CD4-positive, alpha-beta T cell treated with Interleukin-15 for 4 hours (primary cell): ENCODE data around the gene DBT.

Experiments
- DNase-seq: peaks from one replicate; pipeline ENCODE4 v3.0.0-alpha.2; 2020; ENCODE audit warnings: low spot score

Gene DBT

DNA sequence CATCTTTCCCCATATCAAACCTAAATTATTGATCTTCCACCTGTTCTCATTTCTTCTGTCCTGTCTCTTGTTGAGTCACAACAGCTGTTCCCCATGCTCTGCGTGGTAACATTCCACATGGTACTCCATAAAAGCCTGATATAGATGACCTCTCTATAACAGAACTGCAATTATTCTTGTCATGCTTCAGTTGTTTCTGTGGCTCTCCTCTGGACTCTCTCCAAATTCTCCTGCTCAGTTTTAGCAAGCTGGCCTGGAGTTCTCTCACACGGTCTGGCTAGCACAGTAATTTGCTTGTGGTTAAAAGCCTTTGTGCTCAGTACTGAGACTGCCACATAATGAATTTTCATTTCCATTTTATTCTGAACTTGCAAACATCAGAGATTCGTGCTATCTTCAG, 61.0 kb downstream of the DBT start:
- no peak for DNase-seq

DNA sequence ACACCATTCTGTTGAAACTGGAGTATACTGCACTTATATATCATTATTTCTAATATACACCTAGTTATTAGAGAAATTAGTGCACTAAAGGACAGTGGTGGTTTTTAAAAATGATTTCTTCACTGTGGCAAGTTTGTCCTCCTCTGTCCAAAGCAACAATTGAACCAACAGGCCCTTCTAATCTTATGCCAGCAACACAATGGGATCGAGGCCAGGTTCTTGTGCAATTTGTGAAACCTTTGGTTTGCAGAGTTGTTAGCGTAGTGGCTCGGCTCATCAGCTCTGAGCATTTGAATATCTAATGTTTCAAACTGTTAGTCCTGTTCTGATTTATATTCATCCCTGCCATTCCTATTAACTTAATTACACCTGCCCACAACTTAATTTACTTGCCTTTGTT, 61.7 kb downstream of the DBT start:
- DNase-seq: no peak

DNA sequence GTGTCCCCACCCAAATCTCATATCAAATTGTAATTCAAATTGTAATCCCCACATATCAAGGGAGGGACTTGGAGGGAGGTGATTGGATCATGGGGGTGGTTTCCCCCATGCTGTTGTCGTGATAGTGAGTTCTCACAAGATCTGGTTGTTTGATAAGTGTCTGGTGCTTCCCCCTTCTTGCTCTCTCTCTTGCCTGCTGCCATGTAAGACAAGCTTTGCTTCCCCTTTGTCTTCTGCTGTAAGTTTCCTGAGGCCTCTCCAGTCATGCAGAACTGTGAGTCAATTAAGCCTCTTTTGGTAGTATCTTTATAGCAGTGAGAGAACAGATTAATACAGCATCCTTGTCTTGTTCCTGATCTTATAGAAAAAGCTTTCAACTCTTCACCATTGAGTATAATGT, 65.1 kb downstream of the DBT start:
- DNase-seq: no peak

DNA sequence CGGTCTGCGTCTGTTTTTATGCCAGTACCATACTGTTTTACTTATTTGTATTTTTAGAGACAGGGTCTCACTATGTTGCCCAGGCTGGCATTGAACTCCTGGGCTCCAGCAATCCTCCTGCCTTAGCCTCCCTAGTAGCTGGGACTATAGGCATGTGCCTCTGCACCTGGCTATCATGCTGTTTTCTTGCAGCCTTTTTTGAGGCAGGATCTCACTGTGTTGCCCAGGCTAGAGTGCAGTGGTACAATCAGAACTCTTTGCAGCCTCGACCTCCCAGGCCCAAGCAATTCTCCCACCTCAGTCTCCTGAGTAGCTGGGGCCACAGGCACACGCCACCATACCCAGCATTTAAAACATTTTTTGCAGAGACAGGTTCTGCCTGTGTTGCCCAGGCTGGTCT, 66.3 kb downstream of the DBT start:
- DNase-seq: no peak

DNA sequence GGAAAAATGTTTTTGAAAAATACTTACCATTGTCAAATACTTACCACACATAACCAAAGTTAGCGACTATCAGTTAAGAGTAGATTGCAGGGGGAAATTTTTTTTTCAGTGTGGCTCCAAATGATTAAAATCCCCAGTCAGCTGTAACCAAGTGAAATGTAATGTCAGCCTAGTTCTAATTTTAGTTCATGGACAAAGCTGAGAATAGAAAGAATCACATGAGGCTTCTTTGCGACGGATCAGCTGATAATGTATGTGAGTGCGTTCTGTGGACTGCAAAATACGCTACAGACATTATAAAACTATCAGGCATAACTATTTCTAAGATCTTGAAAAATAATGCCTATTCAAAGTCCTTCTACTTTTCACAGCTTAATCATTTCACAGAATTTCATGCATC, 71.5 kb downstream of the DBT start, which contains the start of gene LRRC39:
Gene LRRC39, minus strand, starts transcription at position 166 of the 400 bp plus-strand sequence. CDS start 9,740 bp downstream, outside the sequence.
- no peak for DNase-seq

DNA sequence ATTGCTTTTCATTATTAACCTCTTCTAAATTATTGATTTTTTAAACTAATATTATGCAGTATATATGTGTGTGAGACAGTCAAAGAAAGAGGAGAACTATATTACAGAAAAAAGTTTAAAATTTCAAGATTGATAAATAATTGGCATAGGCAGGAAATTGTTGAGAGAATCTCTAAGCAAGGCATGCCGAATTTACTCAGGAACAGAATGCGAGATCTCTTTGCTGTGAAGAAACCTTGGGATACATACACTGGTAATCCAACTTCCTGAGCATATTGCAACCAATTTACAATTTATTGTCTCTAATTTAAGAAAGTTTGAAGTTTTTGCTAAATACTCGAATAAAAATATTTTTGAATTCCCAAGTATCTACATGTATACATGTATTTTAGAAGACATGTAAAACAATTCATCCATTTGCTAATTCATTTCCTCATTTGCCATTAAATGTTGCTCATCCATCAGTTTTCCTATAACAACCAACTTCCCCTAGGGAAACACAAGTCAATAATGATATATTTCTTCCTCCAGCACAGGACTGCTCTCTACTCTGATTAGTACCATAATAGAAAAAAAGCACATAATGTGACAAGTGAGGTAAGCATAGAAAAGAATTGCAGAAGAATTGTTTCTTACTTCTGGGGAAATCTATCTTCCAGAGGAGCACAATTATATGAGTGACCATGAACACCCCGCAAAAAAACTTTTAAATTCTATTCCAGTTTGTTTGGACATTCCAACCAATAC, 72.2 kb downstream of the DBT start:
- no peak for DNase-seq

DNA sequence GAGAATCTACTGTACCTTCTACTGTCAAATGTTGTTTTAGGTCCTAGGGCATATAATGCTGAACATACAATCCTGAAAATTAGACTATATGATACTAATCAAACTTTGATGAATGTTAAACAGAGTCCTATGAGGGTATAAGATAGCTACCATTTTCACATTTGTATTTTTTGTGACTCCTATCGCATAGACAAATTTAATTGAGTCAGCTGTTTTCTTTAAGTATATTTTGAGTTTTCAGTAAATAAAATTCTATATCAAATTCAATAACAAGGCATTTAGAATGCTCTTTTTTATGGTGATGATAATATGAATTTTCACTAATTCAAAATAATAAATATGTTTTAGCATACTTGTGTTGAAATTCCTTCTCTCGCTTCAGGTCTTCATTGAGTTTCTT, 81.6 kb downstream of the DBT start:
- no peak for DNase-seq

DNA sequence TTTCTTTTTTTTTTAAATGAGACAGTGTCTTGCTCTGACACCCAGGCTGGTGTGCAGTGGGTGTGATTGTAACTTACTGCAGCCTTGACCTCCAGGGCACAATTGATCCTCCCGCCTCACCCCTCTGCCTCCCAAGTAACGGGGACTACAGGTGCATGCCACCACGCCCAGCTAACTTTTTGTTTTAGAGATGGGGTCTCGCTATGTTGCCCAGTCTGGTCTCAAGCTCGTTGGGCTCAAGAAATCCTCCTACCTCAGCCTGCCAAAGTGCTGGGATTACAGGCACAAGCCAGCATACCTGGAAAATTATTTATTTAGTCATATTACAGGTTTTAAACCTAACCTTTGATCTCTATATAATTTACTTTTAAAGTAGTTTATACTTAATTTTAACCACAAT, 84.9 kb downstream of the DBT start:
- DNase-seq: no peak

DNA sequence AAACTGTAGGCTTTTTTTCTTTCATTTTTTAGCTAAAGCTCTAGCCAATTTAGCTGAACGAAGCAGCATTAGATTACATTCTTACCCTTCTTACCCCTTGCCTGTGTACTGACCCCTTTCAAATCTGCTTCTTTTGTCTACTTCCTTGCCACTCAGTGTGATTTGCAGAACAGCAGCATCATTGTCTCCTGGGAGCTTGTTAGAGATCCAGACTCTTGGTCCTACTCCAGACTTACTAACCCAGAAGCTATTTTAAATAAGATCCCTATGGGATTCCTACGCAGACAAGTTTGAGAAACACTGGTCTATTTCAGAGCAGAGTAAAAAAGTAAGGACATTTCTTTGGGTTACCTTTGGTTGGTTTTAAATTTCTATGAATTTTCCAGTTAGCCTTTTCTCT, 85.4 kb downstream of the DBT start:
- no peak for DNase-seq

DNA sequence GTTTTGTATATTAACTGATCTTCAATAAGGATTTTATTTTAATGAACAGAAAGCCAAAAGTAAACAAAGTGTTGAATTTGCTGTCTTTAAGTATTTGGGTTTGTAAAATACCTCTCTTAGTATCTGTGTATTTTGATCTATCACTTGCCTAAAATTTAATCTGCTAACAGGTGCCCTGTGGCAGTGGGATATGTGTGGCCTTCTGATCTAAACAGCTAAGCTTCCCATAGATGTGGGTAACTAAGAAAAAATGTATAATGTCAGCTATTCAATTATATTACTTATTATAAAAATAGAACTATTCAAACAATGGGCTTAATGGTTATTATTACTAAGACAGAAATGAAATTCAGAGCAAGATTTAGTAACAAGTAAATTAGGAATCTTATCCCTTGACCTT, 86.8 kb downstream of the DBT start:
- no peak for DNase-seq

DNA sequence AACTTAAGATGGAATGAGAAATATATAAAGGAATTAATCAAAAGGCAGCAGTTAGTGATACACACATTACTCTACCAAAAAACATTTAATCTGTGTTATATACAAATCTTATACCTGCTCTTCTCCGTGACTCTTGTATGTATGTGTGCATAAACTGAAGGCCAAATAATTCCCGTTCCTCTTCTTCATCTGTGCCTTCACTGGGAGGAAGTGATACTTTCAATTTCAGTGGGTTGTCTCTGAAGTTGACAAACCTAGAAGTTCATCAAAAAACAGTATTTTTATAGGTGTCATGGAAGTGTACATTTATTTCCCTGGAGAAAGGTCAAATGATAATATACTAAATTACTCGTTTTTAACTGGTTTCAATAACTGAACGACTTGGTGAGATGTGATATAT, 97.4 kb downstream of the DBT start:
- DNase-seq: no peak

DNA sequence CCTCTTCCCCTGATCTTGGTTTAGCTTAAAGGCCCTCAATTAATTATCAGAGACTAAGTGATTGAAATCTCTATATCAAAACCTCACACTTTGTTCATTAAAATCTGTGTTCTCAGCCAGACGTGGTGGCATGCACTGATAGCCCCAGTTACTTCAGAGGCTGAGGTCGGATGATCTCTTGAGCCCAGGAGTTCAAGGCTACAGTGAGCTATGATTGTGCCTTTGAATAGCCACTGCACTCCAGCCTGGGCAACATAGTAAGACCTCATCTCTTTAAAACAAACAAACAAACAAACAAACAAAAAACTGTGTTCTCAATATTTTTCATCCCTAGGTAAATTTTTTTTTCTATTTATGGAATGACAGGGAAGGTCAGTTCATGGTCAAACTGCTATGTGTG, 98.0 kb downstream of the DBT start:
- DNase-seq: no peak

DNA sequence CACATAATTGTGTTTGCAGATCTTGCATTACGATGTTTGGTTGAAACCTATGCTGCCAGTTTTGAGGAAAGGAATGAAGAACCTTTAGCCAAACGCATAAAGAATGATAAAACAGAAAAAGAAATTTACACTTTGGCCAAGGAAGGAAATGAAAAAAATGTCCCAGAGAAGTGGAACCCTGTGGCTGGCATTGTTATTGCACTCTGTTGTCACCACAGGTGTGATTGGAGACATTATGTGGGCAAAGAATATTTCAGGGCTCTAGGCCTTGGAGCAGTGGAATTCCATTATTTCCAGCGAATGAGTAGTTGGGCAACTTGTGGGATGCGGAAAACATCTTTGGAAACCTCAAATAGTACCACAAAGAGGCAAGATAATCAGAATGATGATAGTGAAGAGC, 101.8 kb downstream of the DBT start:
- no peak for DNase-seq

DNA sequence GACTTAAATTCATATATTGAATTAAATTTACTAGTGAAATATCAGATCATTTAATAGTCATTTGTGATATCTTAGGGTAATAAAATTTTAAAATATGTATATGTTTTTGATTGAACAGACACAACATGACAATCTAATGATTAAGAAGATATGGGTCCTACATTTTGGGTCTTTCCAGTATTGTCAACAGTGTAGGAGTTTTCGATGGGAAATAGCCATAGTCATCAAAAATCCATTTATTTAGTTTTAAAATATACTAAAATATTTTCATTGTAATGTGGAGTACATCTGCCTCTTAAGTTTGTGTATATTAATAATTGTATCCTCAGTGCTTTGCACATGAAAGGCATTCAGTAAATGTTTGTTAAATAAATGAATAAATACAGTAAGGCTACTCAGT, 102.7 kb downstream of the DBT start:
- no peak for DNase-seq

DNA sequence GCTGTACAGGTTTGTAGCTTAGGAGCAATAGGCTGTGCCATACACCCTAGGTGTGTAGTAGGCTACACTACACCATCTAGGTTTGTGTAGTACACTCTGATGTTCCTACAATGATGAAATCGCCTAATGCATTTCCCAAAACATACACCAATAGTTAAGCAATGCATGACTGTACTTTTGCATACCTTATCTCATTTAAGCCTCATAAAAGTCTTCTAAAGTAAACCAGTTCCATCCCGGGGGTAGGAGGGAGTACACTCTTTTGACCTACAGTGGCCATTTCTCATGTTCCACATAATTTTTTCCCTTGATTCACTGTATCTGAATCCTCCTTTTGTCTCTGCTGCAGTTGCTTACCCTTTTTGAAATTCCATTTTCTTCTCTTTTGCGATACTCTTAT, 104.5 kb downstream of the DBT start:
- no peak for DNase-seq

DNA sequence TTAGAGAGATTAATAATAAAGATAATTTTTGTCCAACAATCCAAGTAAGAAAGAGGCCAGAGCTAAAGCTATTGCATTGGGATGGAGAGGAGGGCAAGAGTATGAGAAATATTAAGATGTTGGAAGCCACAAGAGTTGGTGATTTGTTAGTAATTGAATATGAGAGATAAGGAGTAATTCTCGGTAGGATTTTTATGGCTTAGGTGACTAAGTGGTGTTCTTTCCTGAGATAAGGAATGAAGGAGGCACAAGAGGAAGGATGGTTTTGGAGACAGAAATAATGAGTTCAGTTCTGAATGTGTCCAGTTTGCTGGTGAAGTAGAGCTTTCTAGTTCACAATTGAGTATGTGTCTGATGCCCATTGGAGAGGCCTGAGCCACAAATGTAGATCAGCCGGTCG, 107.3 kb downstream of the DBT start:
- no peak for DNase-seq

DNA sequence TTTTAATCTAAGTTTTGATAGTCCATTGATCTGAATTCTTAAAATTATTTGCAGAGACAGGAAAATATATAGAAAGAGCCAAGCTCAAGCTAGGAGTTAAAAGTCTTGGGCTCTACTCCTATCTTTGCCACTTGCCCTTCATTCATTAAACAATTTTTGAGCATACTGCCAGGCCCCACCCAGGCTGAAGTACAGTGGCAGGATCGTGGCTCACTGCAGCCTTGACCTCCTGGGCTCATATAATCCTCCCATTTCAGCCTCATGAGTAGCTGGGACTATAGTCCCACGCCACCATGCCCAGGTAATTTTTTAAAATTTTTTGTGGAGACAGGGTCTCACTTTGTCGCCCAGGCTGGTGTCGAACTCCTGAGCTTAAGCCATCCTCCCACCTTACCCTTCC, 108.4 kb downstream of the DBT start:
- no peak for DNase-seq

DNA sequence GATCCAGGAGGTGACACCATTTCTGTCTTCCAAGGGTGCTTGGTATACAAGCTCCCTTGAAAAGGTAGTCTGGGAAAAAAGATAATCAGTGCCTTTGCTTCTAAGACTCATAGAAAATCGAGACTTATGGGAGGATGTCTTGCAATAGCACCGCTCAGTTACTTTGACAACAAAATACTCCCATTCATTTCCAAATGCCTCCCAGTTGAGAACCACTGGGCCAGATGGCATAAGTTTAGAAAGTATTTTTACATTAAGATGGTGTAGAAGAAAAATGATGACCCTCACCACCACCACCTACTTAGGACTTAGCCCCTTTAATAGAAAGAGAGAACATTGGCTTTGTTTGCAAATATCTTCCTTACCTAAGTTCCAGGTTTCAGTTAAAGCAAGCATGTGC, 112.0 kb downstream of the DBT start:
- no peak for DNase-seq
